GM12874 (cell line): ENCODE results near the gene CTSH.

Experiments used
- TF ChIP-seq, protein P1 (sequence below): IDR thresholded peaks from 2 replicates; pipeline ENCODE4 v1.5.1; 2011; ENCODE audit warnings: low read depth, mild to moderate bottlenecking, control low read depth, low read length, moderate library complexity; ENCODE audit not compliant: insufficient read depth

CTSH gene

DNA sequence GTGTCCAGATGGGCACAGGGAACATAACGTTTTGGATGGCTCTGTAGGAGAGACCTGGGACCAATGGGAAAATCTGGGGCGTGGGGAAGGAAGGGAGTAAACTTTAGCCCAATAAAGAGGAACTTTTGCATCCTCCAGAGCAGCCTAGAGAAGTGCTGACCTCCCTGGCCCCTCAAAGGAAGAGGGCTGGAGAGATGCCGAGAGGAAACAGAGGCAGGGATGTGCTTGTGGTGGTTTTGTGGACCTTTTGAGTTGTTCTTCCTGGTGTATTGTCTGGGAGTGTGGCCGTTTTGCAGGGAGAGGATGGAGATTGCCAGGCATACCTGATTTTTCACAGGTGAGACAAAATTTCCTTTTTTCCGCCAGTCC is 10.2 kb downstream of the CTSH start:
- TF ChIP-seq, protein P1, sequence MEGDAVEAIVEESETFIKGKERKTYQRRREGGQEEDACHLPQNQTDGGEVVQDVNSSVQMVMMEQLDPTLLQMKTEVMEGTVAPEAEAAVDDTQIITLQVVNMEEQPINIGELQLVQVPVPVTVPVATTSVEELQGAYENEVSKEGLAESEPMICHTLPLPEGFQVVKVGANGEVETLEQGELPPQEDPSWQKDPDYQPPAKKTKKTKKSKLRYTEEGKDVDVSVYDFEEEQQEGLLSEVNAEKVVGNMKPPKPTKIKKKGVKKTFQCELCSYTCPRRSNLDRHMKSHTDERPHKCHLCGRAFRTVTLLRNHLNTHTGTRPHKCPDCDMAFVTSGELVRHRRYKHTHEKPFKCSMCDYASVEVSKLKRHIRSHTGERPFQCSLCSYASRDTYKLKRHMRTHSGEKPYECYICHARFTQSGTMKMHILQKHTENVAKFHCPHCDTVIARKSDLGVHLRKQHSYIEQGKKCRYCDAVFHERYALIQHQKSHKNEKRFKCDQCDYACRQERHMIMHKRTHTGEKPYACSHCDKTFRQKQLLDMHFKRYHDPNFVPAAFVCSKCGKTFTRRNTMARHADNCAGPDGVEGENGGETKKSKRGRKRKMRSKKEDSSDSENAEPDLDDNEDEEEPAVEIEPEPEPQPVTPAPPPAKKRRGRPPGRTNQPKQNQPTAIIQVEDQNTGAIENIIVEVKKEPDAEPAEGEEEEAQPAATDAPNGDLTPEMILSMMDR = no peak

DNA sequence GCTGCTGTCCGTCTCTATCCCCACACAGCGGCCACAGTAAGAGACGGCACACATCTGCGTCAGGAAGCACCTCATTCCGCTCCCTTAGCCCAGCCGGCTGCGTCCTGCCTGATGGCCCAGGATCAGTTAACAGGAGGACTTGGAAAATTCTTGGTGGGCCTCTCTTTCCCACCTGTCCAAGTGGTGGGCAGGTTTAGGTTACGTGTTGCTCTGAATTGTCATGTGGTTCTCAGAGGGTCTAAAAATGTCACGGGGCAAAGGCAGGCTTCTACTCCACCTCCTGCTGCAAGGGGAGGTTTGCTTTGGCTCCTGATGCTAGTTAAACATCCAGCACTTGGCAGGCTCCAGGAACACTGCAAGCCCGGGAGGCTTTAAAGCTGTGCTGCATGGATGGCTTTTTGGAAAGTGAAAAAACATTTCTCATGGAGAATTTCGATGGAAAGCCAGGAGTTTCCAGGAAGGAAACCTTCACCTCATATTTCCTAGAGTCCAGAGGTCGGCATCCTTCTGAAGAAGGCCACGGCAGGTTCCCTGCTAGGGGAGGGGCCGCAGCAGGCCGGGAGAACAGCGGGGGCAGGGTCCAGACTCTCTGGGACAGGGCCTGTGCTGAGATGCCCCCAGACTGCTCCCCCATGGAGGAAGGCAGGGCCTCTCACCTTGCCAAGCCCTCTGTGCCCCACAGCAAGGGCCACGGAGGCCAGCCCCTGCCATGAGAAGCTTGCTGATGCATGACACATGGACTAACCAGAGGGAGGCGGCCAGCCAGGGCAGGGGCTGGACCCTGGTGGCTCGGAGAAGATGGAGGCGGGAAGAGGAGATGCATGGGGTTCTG is 10.8 kb downstream of the CTSH start:
- TF ChIP-seq, protein P1 = no peak

DNA sequence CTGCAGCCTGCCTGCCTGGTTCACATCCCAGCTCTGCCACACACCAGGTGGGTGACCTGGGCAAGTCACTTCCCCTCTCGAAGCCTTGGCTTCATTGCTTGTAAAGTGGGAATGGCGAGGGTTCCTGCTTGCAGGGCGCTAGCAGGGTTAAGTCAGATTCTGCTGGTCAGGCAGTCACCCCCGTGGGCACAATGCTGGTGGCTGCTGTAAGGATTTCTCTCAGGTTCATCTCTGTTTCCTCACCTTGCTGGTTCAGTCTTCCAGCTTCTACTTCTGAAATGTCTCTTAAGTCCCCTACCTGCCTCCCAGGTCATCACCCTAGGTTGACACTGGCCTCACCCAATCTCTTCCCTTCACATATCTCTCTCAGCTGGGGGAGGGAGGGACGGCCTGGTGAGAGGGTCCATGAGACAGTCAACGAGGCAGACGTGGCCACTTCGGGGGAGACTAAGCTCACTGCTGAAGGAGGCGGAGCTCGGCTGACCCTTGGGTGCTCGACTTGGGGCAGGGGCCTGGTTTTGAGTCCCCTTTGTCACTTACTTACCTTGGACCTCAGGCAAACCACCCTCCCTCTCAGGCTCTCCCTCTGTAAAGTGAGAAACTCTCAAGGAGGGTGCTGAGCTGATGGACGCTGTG is 11.5 kb downstream of the CTSH start:
- TF ChIP-seq, protein P1 = no peak

- TF ChIP-seq, protein P1 = no peak
These were observed 12.5 kb downstream of the CTSH start for GRCh38 chr15:78932258-78932808.

DNA sequence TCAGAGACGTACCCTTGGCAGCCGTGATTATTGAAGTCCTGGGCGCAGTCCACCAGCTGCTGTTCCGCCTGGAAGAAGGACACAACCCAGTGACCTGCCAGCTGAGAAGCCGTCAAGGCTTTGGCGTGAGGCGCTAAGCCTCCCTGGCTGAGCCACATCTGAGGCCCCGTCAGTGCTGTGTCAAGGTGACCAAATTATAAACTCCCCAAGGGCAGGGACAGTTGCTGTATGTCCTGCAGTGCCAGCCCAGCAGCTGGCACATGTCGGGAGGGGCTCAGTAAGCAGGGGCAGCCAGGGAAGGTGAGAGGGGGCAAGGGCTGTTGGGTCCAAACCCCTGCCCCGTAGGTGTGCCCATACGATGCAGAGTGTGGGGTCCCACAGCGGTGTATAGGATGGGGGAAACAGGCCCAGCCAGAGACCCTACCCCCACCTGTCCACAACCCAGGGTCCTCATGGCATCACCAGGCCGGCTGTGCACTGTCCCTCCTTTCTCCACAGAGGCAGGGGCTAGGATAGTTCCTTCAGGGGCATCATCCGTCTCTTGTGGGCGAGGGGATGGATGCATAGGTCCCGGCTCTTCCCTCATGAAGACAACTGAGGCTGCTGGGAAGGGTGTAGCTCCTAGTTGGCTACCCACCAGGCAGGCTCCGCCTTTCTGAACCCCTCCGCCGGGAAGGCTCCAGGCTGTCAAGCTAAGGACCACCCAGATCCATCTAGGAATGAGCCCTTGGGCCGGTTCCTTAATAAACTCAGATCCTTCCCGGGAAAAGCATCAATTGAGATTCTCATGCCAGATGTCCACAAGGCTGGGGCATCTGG is 13.2 kb downstream of the CTSH start:
- TF ChIP-seq, protein P1 = no peak

DNA sequence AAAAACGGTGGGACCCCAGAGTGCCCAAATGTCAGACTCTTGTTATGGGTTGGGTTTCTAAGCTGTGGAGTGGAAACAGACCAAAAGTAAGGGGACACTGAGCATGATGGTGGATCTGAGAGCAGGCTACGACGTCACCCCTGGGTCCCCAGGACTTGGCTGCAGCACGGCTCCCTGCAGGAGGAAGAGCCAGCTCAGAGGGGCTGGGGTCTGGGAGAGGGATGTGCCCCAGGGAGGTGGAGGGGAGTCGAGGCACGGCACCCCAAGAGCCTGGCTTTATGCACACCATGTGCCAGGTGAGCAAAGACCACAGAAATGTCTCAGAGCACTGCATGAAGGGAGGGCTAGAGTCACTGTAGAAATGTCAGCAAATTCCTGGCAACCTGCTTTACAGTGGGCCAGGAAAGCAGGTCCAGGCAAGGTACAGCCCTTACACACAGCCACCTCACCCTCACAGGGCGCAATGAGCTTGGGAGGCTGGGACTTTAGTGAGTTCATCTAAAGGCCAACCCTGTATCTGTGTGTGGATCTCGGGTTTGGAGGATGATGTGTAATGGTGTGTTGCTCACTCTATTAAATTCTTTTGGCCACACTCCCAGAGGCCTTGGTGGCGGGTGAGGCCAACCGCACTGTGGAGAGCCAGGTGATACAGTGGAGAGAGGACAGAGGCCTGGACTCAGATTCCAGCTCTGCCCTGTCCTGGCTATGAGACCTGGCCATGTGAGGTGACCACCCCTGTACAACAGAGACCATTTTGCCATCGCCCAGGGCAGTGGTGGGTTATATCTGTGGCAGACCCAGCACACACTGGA is 14.1 kb downstream of the CTSH start:
- TF ChIP-seq, protein P1 = no peak
